GM21825 (cell line): ENCODE results near the gene PRKN.

Experiments used
- ATAC-seq: cut with Tn5 transposase; IDR thresholded peaks from one replicate; pipeline ENCODE4 v1.9.1; 2021; ENCODE audit warnings: mild to moderate bottlenecking, moderate library complexity; ENCODE audit not compliant: unreplicated experiment

The PRKN gene

DNA sequence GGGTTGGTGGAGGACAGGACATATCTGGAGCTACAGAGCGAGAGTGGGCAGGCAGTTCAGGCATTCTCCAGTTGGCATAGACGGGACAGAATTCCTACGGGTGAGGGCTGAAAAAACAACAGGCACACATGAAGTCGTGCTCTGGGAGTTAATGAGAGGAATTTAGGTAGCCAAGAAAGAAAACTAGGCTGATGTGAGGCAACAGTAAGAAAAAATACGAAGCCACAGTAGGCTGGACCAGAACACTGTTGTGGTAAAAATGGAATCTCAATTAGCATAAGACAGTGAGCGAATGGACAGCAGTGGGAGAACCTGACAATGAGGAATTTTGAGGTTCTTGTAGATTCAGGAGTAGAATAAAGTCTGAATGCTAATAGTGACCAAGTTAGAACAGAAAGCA, 965.6 kb downstream of the PRKN start:
- ATAC-seq, result no peak

DNA sequence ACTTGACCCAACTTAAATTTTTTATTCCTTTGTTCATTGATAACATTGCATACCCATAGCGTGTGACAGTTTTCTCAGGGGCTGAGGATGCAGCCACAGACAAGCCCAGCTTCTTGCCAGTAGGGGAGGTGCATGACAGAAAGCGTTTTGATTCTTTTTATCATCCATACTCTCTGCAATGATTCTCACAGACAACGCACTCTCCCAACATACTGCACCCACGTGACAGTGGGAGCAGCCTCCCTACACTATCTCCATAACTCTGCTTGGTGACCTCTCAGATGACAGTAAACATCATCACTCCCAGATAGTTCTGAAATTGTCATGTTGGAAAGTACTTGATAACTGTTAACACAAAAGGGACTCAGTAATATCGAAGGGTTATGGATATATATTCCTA, 972.5 kb downstream of the PRKN start:
- ATAC-seq, result no peak

DNA sequence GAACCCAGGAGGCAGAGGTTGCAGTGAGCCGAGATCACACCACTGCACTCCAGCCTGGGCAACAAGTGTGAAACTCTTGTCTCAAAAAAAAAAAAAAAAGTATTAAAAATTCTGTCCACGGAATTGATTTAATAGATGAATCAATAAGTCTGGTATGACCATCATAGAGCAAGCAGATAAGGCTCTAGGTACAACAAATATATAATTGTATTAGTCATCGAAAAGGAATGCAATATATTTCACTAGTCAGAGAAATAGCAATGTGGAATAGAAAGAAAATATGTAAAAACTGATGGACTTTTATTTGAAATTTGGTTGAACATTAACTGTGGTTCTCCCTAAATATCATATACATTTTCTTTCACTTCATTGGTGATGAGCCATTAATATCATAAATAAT, 976.9 kb downstream of the PRKN start:
- ATAC-seq, result no peak

DNA sequence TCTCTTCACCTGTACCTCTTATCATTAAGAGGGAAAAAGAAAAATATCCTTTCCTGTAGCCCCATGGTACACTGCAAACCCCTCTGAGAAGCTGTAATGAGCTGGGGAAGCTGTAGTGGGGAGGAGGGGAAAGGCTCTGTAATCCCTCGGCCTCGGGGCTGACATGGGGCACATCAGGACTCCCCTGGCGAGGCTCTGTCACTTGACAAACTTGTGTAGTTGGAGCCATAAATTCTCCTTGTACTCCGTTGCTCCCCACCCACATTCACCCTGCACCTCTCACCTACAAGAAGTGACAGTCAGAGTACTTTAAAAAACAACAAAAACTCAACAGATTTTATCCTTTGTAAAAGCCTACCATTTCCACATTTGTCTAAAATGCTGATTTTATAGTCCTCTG, 978.0 kb downstream of the PRKN start:
- no peak for ATAC-seq

DNA sequence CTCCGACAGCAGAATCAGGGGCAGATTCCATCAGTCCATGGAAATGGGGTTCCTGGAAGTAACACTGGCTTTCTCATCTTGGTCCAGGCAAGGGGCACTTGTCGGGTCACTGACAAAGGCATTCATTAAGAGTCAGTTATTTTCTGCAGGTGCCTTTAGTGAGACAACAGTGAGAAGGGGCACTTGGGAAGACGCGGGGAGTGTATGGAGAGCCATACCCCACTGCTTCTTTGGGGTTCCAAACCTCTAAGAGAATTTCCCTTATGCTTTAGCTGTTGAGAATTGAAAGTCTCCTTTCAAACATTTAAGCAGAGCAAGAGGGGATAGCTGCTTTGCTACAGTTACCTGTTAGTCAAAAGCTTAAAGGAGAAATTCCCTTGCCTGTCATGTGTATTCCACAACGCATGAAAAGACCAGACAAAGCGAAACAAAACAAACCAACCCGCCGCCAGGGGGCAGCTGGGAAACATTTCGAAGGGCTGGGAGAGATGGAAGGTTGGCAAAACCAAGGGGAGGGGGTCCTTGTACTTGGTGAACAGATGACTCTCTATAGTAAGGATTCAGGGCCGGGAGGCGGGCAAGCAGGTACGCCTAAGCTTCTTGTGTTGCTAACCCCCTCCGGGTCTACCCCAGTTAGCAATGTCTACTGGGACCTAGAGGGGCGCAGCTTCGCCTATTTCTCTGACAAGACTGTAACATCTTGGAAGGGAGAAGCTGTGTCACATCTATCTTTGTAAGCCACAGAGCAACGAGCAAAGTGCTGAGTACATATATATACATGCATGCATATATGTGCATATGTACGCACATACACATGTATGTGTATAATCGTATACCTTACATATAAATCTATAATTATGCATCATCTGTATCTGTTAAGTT, 978.8 kb downstream of the PRKN start:
- ATAC-seq, result no peak

DNA sequence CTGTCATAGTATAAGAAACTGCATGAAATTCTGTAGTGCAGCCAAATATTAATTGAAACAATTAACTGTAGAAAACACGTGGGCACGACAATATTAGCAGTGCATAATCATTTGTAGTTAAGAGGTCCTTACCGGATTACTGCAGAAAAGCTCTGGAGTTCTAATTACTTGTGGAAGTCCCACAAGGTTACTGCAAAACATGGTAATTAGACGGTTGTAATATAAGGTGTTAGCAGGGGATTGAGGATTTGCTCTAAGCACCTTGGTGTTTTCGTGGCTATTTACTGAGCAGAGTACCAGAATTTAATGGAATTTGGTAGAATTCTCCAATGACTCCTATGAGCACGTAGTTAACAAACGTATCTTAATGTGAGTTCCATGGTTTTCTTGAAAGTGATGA, 980.1 kb downstream of the PRKN start:
- ATAC-seq, result no peak

DNA sequence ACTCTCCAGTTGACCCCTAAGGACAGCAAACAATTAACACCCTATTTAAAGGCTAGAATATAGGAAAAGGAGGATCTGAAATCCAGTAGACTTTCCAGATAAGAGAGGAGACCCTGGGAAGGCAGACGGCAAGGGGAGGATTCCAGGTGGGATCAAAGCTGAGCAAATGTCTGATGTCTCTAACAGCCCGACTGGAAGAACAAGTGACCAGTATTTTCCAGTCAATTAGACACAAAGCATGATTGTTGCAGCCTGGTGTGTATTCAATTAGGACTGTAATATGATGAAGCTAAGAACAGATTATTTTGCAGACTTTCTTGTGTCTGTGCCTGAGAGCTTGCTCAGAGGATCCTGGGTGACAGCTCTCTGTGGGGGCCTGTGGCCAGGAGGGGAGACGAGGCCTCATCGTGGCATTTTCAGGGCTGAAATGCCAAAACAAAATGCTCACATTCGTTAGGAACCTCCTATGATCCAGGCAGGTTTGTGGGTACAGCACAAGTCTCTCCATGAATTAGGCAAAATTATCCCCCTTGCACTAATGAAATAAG, 981.9 kb downstream of the PRKN start:
- ATAC-seq, result no peak

DNA sequence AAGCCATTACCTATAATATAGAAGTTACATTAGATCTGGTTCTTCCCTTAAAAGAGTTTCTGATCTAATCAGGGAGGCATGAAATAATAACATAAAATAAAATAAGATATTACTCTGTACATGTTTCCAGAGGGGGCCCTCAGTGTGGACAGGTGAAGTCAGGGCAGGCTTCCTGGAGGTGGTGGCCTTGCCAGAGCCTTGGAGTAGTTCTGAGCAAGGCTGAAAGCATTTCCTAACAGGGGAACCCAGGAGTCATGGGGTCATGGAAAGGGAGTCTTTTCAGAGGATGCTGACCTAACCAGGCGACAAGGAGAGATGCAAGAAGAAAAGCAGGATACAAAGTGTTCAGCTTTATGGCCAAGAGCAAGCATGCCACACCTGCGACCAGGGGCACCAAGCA, 982.4 kb downstream of the PRKN start:
- ATAC-seq, result no peak

DNA sequence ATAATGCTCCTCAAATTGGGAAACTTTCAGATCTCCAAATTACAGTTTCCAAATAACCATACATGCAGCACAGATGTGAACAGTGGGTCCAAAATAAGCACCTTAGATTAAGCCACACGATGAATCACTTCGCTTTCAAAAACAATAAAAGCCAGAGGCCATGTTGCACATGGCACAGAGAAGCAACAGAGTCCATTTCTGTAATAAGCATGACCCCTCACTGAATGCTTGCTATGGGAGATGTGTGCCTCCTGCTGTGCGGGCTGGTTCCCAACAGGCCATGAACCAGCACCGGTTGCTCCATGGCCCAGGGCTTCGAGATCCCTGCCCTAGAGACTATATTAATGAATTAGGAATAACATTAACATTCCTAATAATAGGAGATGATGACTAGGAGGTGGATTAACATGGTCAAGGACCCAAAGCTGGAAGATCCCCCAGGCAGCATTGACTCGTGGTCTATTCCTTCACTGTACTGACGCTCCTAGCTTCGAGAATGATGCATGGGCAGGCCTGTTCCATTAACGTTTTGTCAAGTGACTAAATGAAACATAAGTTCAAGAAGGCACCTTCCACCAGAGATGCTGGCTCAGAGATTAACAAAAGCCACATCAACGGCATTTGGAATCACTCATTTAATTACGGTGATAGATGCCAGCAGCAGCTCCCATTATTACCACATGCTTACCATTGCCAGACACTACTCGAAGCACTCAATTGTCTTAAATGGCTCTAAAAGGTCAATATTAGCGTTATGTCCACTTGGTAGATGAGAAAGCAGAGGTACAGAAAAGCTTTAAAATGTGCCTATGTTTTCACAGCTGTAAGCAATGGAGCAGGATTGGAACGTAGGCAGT, 983.1 kb downstream of the PRKN start:
- ATAC-seq, result no peak

DNA sequence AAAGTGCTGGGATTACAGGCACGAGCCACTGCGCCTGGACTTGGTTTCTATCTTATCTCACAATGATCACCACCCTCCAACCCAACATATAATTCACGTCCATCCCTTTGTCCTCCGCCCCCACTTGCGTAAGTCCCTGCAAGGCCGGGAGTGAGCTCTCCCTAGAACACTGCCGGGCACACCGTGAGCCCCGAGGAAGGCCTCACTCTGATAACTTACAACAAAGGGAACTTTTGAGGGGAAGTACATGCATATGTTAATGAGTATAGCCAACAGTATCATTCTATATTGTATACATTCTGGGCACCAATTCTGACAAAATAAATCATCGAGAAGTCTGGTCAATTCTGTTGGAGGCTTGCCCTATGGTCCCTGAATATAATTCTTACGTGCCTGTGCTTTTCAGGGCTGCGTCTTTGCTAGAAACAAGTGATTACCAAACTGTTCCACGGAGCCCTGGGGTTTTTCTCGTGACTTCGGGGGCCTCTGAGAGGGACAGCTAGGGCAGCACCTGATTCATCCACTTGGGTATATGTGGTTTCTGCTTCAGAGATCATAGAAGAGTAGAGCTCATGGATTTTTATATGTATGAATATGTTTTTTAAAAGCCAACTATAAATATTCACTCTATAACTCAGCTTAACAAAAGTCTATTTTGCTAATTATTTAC, 983.9 kb downstream of the PRKN start:
- ATAC-seq, result no peak

DNA sequence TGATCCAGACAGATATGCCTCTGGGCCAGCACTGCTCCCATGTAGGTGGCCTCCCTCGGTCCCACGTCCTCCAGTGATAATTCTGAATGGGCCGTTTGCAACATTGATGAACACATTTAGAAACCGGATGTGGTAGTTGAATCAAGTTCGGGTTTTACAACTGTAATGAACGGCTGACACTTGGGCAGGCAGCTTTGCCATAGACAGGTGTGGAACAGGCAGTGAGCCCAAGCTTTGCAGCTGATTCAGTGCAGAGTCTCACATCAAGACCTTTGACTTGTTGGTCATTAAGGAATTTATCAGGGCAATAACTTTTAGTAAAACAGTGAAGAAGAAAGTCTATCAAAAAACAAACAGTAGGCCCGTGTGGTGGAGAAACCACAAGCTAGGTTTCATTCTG, 987.1 kb downstream of the PRKN start:
- ATAC-seq, result no peak

DNA sequence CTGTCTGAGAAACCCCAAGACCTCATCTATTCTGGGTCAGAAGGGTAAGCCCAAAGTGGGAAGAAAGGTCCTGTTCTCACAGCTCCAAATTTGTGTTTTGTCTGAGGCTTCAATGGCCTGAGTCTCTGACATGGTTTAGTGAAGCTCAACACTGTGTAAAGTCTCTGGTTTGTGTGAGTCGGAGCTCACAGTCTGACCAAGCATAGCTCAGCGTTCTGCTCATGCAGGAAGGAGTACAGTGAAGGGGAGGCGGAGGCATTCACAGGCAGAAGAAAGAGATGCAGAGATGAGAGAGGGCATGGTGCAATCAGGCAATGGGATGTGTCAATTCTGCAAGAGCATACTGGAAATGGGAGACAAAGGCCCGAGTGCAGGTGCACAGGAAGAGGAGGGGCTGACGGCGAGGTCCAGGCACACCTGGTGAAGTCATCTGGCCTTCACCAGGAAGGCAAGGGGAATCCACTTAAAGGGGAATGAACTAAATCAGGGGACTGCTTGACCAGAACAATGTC, 990.7 kb downstream of the PRKN start:
- no peak for ATAC-seq

DNA sequence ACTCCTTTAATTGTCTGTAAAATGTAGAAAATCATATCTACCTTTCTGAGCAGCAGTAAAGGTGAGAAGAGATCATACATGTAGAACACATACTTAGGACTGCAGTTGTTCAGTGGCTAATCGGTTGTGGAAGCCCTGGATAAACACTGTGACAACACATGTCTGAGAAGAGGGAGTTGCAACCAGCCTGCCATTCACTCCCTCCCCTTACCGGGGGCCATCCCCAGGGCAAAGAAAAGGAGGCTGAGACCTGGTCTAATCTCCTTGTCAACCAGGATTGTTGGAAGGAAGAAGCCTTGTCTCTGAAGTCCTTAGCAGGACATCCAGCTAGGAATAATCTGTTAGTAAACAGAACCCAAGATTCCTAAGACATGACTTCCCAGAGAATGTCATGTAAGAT, 991.2 kb downstream of the PRKN start:
- no peak for ATAC-seq

DNA sequence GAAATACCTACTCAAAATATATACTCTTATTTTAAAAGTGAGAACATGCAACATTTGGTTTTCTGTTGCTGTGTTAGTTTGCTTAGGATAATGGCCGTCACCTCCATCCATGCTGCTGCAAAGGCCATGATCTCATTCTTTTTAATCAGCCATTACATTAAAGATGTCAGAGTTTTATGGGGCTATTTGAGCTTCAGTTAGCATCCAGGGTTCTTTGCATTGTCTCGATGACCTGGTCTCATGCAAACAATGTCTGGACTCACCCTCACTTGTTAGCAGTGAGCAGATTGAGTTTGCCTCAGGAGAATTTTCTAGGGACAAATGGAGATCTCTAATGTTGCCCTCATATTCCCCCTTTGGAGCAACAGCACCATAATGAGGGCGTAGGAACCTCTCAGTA, 995.0 kb downstream of the PRKN start:
- ATAC-seq, result no peak

DNA sequence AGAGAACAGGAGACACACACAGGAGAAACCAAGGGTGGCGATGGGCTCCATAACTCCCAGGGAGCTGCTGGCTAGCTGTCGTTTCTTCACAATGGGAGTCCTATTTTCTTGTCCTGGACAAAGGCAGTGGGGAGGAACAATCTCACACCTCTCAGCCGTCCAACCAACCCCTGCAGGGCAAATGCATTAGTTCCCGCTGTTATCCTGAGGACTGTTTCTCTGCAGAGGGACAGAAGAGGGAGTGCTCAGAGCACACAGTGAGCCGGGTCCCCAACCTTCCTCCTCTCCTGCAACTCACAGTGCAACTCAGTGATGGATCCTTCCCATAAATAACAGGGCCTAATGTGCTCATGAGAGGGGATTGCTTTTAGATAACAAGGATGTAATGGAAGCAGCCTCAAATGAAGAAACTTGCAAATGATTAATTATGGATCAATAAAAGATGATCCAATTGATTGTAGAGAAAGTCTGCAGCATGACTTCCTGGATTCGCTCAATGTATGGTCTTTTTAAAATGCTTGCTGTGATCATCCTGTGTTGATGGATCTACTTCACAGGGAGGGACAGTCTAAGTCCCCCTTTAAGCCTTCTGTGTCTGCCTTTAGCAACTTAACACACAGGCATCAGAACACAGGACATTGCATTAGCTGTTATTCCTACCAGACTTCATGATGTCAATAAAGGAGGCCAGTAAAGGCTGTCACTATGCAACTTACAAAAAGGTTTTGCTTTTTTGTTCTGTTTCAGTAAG, 1000.3 kb downstream of the PRKN start:
- ATAC-seq, result no peak

DNA sequence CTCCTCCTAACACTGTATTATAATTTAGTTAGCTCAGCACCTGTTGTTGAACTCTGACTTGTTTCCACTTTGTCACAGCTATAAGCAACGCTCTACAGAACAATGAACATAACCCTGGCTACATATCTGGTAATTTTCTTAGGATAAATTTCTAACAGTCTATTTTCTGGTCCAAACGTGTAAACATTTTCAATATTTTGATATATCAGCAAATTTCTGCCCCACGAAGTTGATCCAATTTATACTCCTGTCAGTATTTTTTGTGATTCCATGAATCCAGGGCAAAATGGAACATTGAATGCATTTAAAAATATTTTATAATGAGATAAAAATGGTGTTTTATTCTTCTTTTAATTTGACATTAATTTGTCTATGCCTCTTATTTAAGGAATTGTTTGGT, 1005.2 kb downstream of the PRKN start:
- no peak for ATAC-seq

DNA sequence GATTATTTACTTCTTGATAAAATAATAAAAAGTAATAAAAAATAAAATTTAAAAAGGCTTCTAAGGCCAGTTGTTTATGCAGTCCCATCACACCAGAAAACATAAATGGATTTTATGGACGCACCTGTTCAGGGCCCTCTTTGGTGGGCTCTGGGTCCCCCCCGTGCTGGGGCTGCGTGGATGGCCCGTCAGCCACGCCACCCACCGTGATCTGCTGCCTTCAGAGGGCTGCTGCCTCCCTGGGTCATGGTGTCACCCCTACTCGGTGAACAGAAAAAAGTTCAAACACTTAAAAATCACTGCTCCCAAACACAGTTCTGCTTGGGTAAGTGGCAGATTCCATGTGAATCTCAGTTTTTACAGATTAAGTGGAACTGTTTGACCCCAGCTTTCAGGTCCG, 1006.1 kb downstream of the PRKN start:
- ATAC-seq, result no peak

DNA sequence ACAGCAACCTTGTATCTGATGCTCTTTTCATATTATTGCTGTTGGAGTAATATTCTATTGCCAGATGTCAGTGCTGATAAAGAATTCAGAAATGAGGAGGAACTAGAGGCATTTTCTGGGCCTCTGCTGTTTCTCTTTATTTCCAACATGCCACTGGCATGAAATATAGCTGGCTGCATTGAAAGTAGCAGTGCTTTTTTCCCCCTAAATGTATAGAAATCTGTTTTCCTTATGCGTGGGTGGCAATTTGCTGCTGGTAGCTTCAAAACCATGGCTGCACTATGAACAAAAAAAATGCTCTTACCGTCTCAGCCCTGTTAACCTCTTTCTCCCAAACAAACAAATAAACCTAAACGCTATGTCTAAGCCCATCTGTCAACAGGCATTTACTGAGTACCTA, 1011.4 kb downstream of the PRKN start:
- ATAC-seq, result no peak

DNA sequence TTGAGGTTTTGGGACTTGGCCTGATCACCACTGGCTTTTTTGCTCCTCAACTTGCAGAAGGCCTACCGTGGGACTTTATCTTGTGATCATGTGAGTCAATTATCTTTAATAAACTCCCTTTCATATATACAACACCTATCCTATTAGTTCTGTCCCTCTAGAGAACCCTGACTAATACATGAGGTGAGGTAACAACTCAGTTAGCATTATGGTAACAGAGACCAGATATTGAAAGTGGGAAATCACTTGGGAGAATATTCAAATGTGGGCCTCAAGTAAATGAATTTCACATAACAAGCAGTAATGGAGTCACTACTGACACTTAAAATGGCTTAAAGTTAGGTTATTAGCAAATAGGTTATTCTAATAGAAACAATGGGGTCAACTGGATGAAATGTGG, 1015.6 kb downstream of the PRKN start:
- ATAC-seq, result no peak

DNA sequence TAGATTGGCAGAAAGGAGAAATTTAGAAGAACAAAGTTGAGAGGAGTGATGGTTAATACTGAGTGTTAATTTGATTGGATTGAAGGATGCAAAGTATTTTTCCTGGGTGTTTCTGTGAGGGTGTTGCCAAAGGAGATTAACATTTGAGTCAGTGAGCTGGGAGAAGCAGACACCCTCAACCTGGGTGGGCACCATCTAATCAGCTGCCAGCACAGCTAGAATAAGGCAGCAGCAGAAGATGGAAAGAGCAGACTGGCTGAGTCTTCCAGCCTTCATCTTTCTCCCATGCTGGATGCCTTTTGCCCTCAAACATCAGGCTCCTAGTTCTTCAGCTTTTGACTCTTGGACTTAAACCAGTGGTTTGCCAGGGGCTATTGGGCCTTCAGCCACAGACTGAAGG, 1016.1 kb downstream of the PRKN start:
- no peak for ATAC-seq
